LHCN-M2 (cell line): Measurements from ENCODE around the gene KLHL9. TPM values are rescaled to one million over a fixed set of nuclear protein-coding genes. Genes with fewer than 3 reads are reported as not detected.
"Not testable (repeated sequence)": the region's sequence is repeated elsewhere in the genome, so short reads cannot be mapped to it uniquely, and the experiment has no call there.

Experiments used
- DNase-seq: peaks from one replicate; pipeline ENCODE4 v3.0.0-alpha.2; 2012; ENCODE audit warnings: low read depth
- polyA plus RNA-seq: library from polyadenylated mRNA; unstranded; fragments of >200 nt; gene quantifications from one replicate; pipeline ENCODE4 v1.2.1, GENCODE V29; 2012; ENCODE audit warnings: missing spikeins
- total RNA-seq: library from RNA; depleted of rRNA; stranded (reverse); fragments of >200 nt; gene quantifications from 2 replicates; pipeline ENCODE4 v1.2.3, GENCODE V29; 2014; rRNA removed

KLHL9 gene
- 35.5 and 39.4 TPM in 2 replicates for total RNA-seq
- polyA plus RNA-seq, result 12.0 TPM

- DNase-seq, result peak; percentile 89
Observed at GRCh38 chr9:21334701-21335632, at the start of gene KLHL9. Gene KLHL9, minus strand, starts transcription at chr9:21335404. Its CDS starts 545 bp downstream, at chr9:21334859.

GRCh38 chr9:21383627-21384026, 48.4 kb upstream of the KLHL9 start:
- no peak for DNase-seq

- DNase-seq, result no peak
Observed at GRCh38 chr9:21381448-21382339, 46.5 kb upstream of the KLHL9 start.

- DNase-seq, result not testable (repeated sequence)
Observed at GRCh38 chr9:21371467-21371866, 36.3 kb upstream of the KLHL9 start.

- no peak for DNase-seq
Observed at GRCh38 chr9:21367957-21368356, 32.8 kb upstream of the KLHL9 start, which contains the start of gene IFNA13. Gene IFNA13, minus strand, starts transcription at chr9:21368057. Its CDS starts 47 bp downstream, at chr9:21368010.

GRCh38 chr9:21367169-21367568, 32.0 kb upstream of the KLHL9 start:
- not testable (repeated sequence) for DNase-seq

- no peak for DNase-seq
Observed at GRCh38 chr9:21362287-21362686, 27.1 kb upstream of the KLHL9 start.

- peak; percentile 21 for DNase-seq
Observed at GRCh38 chr9:21357479-21358460, 22.6 kb upstream of the KLHL9 start.

- no peak for DNase-seq
Observed at GRCh38 chr9:21350787-21351186, 15.6 kb upstream of the KLHL9 start, which contains the start of gene IFNA6. Gene IFNA6, minus strand, starts transcription at chr9:21350887. Its CDS starts 0 bp downstream, at chr9:21350887.

GRCh38 chr9:21348430-21348970, 13.3 kb upstream of the KLHL9 start:
- DNase-seq, result no peak

GRCh38 chr9:21340735-21341134, 5.5 kb upstream of the KLHL9 start:
- DNase-seq, result no peak

GRCh38 chr9:21336457-21336856, 1.3 kb upstream of the KLHL9 start:
- DNase-seq, result peak; percentile 26

- DNase-seq, result no peak
Observed at GRCh38 chr9:21333226-21333625, 2.0 kb downstream of the KLHL9 start.

- DNase-seq, result no peak
Observed at GRCh38 chr9:21331676-21332402, 3.4 kb downstream of the KLHL9 start.

GRCh38 chr9:21326526-21327139, 8.6 kb downstream of the KLHL9 start:
- peak; percentile 41 for DNase-seq

GRCh38 chr9:21324047-21324446, 11.2 kb downstream of the KLHL9 start:
- DNase-seq, result peak; percentile 8

- DNase-seq, result no peak
Observed at GRCh38 chr9:21322911-21323461, 12.2 kb downstream of the KLHL9 start.

GRCh38 chr9:21320465-21320864, 14.7 kb downstream of the KLHL9 start:
- DNase-seq, result no peak
